Measurements from ENCODE around the gene CRTAC1.
"Not testable (repeated sequence)": the region's sequence is repeated elsewhere in the genome, so short reads cannot be mapped to it uniquely, and the experiment has no call there.

CRTAC1 gene

DNA sequence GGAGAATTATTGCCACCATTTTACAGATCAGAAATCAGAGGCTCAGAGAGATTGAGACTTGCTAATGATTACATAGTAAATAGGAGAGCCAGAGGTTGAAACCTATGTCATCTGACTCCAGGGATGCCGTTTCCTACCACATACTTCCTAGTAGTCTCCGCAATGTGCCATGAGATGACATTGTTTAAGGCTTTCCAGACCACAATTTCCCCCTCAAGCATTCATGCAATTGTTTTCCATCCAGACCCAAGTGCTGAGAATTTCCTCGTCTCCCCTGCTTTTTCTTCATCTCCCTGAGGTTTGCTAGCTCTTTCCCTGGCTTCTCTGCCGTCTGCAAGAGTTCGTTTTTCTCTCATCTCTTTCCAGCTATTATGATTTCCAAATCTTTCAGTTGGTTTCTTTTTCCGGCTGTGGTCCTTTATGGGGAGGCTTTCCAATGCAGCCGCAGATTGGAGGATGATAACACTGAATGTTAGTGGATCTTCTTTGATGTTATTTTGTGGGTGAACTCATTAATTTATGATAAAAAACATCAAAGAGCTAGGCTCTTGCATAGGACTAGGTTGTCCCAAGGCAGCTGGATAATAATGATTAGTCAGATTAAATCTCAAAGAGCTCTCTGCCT, 187.7 kb downstream of the CRTAC1 start:
- TF ChIP-seq CTCF (conservative IDR thresholded peaks at IDR 0.05; ENCODE audit: control insufficient read depth, insufficient read depth, low read depth, low read length) = no peak

GRCh38 chr10:97842114-97842513, 188.3 kb downstream of the CRTAC1 start:
- not testable (repeated sequence) for DNase-seq (ENCODE audit: low read depth); H3K4me3 ChIP-seq (ENCODE audit: control insufficient read depth, low read depth, low read length)

More for the DNA sequence above, 187.7 kb downstream of the CRTAC1 start:
- no peak for DNase-seq (ENCODE audit: low read depth)
- H3K4me3 ChIP-seq (ENCODE audit: control insufficient read depth, low read depth, low read length) = no peak overlapping the region

DNA sequence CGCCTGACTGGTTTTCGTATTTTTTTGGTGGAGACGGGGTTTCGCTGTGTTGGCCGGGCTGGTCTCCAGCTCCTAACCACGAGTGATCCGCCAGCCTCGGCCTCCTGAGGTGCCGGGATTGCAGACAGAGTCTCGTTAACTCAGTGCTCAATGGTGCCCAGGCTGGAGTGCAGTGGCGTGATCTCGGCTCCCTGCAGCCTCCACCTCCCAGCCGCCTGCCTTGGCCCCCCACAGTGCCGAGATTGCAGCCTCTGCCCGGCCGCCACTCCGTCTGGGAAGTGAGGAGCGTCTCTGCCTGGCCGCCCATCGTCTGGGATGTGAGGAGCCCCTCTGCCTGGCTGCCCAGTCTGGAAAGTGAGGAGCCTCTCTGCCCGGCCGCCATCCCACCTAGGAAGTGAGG, 189.3 kb downstream of the CRTAC1 start:
- not testable (repeated sequence) for H3K4me3 ChIP-seq (ENCODE audit: control insufficient read depth, low read depth, low read length); DNase-seq (ENCODE audit: low read depth)

DNA sequence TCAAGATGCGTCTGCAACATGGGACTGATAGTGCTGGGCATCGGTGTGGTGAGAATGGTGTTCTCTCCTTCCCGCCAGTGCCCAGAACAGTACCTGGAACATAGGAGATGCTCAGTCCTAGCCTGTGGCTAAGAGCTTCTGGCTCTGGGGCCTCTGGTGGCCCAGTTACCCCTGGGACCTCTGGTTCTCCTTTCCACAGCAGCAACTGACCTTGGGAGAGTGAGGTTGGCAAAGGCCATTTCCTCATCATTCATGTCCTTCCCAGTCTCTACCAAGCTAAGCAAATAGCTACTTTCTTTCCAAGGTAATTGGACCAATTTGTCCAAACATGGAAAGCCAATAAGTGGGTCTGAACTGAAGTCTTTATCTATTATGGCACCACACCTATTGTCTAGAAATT, 192.3 kb downstream of the CRTAC1 start:
- no peak overlapping the region for H3K4me3 ChIP-seq (ENCODE audit: control insufficient read depth, low read depth, low read length)
- DNase-seq (ENCODE audit: low read depth) = no peak
- no peak for TF ChIP-seq CTCF (conservative IDR thresholded peaks at IDR 0.05; ENCODE audit: control insufficient read depth, insufficient read depth, low read depth, low read length)

DNA sequence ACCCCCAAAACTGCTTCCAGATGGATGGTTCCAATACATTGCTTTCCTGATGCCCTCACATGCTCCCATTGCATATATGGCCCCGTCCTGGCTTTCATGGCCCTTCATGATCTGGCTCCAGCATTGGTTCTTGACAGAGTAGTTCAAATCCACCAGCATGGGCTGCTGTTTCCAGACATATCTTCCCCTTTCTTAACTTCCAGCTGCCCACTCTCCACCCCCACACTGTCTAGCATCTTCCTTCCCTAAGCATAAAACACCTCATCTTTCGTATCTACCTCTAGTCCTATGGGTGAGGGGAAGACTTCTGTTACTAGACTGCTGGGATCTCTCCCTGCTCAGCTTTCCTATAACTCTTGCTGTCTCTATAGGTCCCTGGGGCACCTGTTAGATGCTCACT, 194.0 kb downstream of the CRTAC1 start:
- TF ChIP-seq CTCF (conservative IDR thresholded peaks at IDR 0.05; ENCODE audit: control insufficient read depth, insufficient read depth, low read depth, low read length) = no peak
- no peak for DNase-seq (ENCODE audit: low read depth)
- no peak overlapping the region for H3K4me3 ChIP-seq (ENCODE audit: control insufficient read depth, low read depth, low read length)

DNA sequence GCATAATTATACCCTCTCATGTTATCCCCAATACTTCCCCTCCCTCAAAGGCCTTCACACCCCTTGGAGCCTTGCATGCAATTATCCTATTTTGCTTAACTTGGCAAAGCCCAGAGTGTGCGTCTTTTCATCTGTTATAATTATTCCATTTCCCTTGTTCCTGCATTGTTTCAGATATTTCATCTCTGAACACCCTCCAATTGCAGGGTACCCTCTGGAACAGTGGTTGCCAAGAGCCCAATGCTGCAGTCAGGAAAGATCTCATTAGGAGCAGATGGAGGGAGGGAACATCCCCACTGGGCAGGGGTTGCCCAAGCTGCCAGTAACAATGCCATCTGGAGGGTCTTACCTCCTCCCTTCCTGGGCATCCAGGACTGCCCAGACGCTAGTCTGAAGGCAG, 199.2 kb downstream of the CRTAC1 start:
- H3K4me3 ChIP-seq (ENCODE audit: control insufficient read depth, low read depth, low read length) = no peak overlapping the region
- no peak for DNase-seq (ENCODE audit: low read depth)
- TF ChIP-seq CTCF (conservative IDR thresholded peaks at IDR 0.05; ENCODE audit: control insufficient read depth, insufficient read depth, low read depth, low read length) = no peak

DNA sequence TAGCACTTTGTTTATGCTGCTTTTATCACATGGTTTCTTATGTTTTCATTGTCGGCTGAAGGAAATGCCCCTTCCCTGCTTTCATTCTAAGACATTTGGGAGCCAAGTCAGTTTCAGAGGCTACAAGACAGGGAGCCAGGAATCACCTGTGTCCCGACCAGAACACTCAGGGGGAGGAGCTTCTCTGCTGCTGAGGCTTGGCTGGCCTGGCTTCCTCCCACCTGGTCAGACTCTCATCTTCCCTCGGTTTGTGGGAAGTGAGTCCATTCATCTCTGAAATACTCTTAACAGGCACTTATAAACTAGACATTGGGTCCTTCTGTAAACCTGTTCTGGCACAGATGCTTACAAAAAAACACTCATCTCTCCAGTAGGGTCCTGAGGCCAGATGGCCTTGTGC, 200.4 kb downstream of the CRTAC1 start:
- no peak for TF ChIP-seq CTCF (conservative IDR thresholded peaks at IDR 0.05; ENCODE audit: control insufficient read depth, insufficient read depth, low read depth, low read length)
- no peak overlapping the region for H3K4me3 ChIP-seq (ENCODE audit: control insufficient read depth, low read depth, low read length)
- no peak for DNase-seq (ENCODE audit: low read depth)

- DNase-seq (ENCODE audit: low read depth) = no peak
- TF ChIP-seq CTCF (conservative IDR thresholded peaks at IDR 0.05; ENCODE audit: control insufficient read depth, insufficient read depth, low read depth, low read length) = no peak
- no peak overlapping the region for H3K4me3 ChIP-seq (ENCODE audit: control insufficient read depth, low read depth, low read length)
Observed at GRCh38 chr10:97828721-97829120, 201.7 kb downstream of the CRTAC1 start.
